ENCODE data around the gene TICAM1. TPM values are rescaled to one million over a fixed set of nuclear protein-coding genes. Genes with fewer than 3 reads are reported as not detected.
A peak's percentile ranks its signal among the peaks of the same experiment; 100 is the strongest.

TICAM1 gene
- 10 to 100 TPM in 3 of 5 donors, 1 to 10 TPM in 2; 1.8 to 46.9 (median 19.6) TPM for total RNA-seq
- polyA plus RNA-seq, result 10 to 100 TPM; 11.6 to 16.2 (median 13.7) TPM
- long read RNA-seq, donor 1, partial matches to known transcripts, result 9 of 11 reads
- long read RNA-seq, donor 1, other reads (novel, unspliced or antisense), result 0 of 11 reads
- long read RNA-seq, donor 2, transcript TICAM1-201 (2 exons, 2,676 nt), result major isoform, 5 of 5 reads
- long read RNA-seq, donor 2, partial matches to known transcripts, result 0 of 5 reads
- long read RNA-seq, donor 2, other reads (novel, unspliced or antisense), result 0 of 5 reads
- long read RNA-seq, donor 3, partial matches to known transcripts, result 0 of 1 reads
- long read RNA-seq, donor 3, other reads (novel, unspliced or antisense), result 0 of 1 reads
- long read RNA-seq, donor 4, result 0 reads
- long read RNA-seq, donor 5, partial matches to known transcripts, result 0 of 4 reads
- long read RNA-seq, donor 5, other reads (novel, unspliced or antisense), result 0 of 4 reads
- long read RNA-seq, donor 6, partial matches to known transcripts, result 0 of 2 reads
- long read RNA-seq, donor 6, other reads (novel, unspliced or antisense), result 0 of 2 reads
- long read RNA-seq, donor 7, partial matches to known transcripts, result 0 of 2 reads
- long read RNA-seq, donor 7, other reads (novel, unspliced or antisense), result 0 of 2 reads
- long read RNA-seq, donor 8, partial matches to known transcripts, result 0 of 3 reads
- long read RNA-seq, donor 8, other reads (novel, unspliced or antisense), result 0 of 3 reads
- long read RNA-seq, donor 9, partial matches to known transcripts, result 0 of 1 reads
- long read RNA-seq, donor 9, other reads (novel, unspliced or antisense), result 0 of 1 reads
- long read RNA-seq, donor 10, partial matches to known transcripts, result 0 of 1 reads
- long read RNA-seq, donor 10, other reads (novel, unspliced or antisense), result 0 of 1 reads

DNA sequence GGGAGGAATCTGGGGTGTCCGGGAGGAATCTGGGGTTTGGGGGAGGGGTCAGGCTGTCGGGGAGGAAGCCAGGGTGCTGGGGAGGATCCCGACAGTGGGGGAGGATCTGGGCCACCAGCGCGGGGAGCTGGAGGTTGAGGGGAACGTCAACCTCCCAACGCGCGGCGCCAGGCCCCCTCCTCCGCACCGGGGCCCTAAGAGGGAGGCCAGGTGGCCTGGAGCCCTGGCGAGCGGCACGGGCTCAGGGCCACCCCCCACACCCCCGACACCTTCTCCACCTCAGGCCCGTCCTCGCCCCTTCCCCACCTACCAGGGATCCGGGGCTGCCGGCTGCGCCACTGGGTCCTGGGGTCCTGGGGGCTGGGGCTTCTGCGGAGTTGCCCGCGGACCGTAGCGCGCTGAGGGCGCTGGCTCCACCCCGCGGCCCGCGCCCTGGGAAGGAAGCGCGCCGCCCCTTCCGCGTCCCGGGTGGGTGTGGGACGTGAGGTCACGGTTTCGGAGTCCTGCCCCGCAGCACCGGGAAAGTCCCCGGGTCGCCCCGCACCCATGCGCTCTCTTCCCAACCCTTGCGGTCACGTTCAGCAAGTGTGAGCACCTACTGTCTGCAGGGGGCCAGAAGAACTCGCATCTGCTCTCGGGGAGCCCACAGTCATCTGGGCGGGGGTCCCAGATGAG lies at the start of gene TICAM1:
Gene TICAM1 (minus strand): TSS at position 409 of the 675 bp plus-strand sequence. CDS start 13,335 bp downstream, outside the sequence.
- 0 to 1% (median 1%) methylated on average over 29 to 52 of the region's 52 CpGs for WGBS, 5 donors
- Histone ChIP-seq H3K4me1 (peaks cover 22 to 49% (median 34%) of the 10 kb centered on the region in 4 donors), H3K9me3 (no peaks in the 10 kb centered on the region), H3K36me3 (no peaks in the 10 kb centered on the region), H3K27ac (peak within 1 kb of the TSS; percentile 93 to 97 (median 96)), H3K4me3 (peak within 1 kb of the TSS; percentile 70 to 93 (median 86)), H3K27me3 (no peaks in the 10 kb centered on the region)
- intact Hi-C loops (cut with DNase I; ENCODE audit: low total_unique reads), result no loop called here
- peak; percentile 80 to 94 for DNase-seq
- TF ChIP-seq, protein P1, sequence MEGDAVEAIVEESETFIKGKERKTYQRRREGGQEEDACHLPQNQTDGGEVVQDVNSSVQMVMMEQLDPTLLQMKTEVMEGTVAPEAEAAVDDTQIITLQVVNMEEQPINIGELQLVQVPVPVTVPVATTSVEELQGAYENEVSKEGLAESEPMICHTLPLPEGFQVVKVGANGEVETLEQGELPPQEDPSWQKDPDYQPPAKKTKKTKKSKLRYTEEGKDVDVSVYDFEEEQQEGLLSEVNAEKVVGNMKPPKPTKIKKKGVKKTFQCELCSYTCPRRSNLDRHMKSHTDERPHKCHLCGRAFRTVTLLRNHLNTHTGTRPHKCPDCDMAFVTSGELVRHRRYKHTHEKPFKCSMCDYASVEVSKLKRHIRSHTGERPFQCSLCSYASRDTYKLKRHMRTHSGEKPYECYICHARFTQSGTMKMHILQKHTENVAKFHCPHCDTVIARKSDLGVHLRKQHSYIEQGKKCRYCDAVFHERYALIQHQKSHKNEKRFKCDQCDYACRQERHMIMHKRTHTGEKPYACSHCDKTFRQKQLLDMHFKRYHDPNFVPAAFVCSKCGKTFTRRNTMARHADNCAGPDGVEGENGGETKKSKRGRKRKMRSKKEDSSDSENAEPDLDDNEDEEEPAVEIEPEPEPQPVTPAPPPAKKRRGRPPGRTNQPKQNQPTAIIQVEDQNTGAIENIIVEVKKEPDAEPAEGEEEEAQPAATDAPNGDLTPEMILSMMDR (IDR thresholded peaks at IDR 0.05), result no peak
- TF ChIP-seq POLR2AphosphoS5 (IDR thresholded peaks at IDR 0.05) (peak; percentile 20 to 95 (median 90)), POLR2A (IDR thresholded peaks at IDR 0.05) (peak in 1 of 4 donors; percentile 57), EP300 (IDR thresholded peaks at IDR 0.05) (no peak)

DNA sequence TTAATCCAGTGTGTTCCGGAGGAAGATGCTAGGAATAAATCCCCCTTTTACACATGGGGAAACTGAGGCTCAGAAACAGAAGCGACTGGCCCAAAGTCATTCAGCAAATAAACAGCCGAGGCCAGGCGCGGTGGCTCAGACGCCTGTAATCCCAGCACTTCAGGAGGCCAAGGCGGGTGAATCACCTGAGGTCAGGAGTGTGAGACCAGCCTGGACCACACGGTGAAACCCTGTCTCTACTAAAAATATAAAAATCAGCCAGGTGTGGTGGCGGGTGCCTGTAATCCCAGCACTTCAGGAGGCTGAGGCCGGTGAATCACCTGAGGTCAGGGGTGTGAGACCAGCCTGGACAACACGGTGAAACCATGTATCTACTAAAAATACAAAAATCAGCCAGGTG lies 47.5 kb upstream of the TICAM1 start:
- intact Hi-C loops (cut with DNase I; ENCODE audit: low total_unique reads), result no loop called here
- peaks cover 0 to 14% (median 0%) of the 10 kb centered on the region in 3 donors for H3K27me3 ChIP-seq
- peaks cover 0 to 16% (median 10%) of the 10 kb centered on the region in 4 donors for H3K4me1 ChIP-seq
- no peak for DNase-seq
- no peak overlapping the region for H3K27ac ChIP-seq
- H3K9me3 ChIP-seq, result no peaks in the 10 kb centered on the region
- TF ChIP-seq, protein P1 (IDR thresholded peaks at IDR 0.05), result no peak
- TF ChIP-seq EP300 (IDR thresholded peaks at IDR 0.05) (no peak), POLR2A (IDR thresholded peaks at IDR 0.05) (no peak), POLR2AphosphoS5 (IDR thresholded peaks at IDR 0.05) (no peak)
- WGBS, 5 donors, result 89 to 93% (median 93%) methylated on average over 11 of the region's 11 CpGs
- no peak overlapping the region for H3K4me3 ChIP-seq
- H3K36me3 ChIP-seq, result no peaks in the 10 kb centered on the region

- Histone ChIP-seq H3K4me1 (peaks cover 0 to 16% (median 10%) of the 10 kb centered on the region in 4 donors), H3K4me3 (no peak overlapping the region), H3K36me3 (no peaks in the 10 kb centered on the region), H3K9me3 (no peaks in the 10 kb centered on the region), H3K27me3 (peaks cover 0 to 14% (median 0%) of the 10 kb centered on the region in 3 donors), H3K27ac (peak overlapping the region in 3 of 5 donors; percentile 53 to 57 (median 54))
- intact Hi-C loops (cut with DNase I; ENCODE audit: low total_unique reads), result no loop called here
- TF ChIP-seq POLR2AphosphoS5 (IDR thresholded peaks at IDR 0.05) (no peak), POLR2A (IDR thresholded peaks at IDR 0.05) (no peak), EP300 (IDR thresholded peaks at IDR 0.05) (no peak)
- TF ChIP-seq, protein P1 (IDR thresholded peaks at IDR 0.05), result no peak
- WGBS, 5 donors, result 42 to 60% (median 51%) methylated on average over 23 of the region's 23 CpGs
- DNase-seq, result peak in 1 of 2 donors; percentile 47
Measured at GRCh38 chr19:4878491-4878968, 47.0 kb upstream of the TICAM1 start.

Measured in stomach (tissue), 19 donors.